ENCODE measurements around the gene SRSF3. TPM values are rescaled to one million over a fixed set of nuclear protein-coding genes. Genes with fewer than 3 reads are reported as not detected.

The SRSF3 gene
- polyA plus RNA-seq, 2 of the 4 experiments (the other 2 are of a cell fraction): 629 to 652 TPM

DNA sequence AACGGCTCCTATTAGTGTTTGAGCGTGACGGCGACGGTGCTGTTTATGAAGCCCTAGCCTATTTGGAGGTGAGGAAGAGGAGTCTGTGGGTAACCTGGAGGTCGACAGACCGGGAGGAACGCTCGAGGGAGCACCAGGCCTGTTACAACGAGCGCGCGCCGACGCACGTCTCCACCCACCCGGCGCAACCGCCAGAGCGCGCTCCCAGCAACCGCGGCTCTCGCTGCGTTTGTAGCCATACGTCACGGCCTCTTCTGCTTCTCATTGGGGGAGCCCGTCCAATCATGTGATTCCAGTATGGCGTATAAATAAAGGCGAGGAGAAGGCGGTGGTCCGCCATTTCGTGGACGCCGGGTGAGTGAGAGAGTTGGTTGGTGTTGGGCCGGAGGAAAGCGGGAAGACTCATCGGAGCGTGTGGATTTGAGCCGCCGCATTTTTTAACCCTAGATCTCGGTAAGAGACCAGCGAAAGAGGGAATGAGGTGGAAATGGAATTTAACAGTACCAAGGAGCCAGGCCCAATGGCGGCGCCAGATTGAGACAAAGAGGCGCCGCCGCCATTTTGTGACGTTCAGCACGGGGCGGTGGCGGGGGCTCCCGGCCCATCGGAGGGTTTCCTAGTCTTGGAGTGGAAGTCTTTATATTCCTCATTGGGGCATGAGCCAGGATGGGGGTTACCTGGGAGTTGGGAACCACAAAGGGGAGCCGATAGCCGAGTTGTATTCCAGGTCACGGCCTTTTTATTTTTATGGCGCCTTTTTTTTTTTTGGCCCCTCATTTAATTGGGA is at the start of gene SRSF3 (continued):
- TF ChIP-seq, protein P1, sequence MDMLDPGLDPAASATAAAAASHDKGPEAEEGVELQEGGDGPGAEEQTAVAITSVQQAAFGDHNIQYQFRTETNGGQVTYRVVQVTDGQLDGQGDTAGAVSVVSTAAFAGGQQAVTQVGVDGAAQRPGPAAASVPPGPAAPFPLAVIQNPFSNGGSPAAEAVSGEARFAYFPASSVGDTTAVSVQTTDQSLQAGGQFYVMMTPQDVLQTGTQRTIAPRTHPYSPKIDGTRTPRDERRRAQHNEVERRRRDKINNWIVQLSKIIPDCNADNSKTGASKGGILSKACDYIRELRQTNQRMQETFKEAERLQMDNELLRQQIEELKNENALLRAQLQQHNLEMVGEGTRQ (IDR thresholded peaks at IDR 0.05): peak; percentile 85
- TF ChIP-seq, protein P2, sequence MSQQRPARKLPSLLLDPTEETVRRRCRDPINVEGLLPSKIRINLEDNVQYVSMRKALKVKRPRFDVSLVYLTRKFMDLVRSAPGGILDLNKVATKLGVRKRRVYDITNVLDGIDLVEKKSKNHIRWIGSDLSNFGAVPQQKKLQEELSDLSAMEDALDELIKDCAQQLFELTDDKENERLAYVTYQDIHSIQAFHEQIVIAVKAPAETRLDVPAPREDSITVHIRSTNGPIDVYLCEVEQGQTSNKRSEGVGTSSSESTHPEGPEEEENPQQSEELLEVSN (IDR thresholded peaks at IDR 0.05; ENCODE audit: borderline replicate concordance, low read depth): peak; percentile 60; the same call in 1 of the 2 replicates
- TF ChIP-seq NPAS2 (CRISPR knock-in tag; IDR thresholded peaks at IDR 0.05; ENCODE audit: borderline replicate concordance) (no peak), RAD21 (conservative IDR thresholded peaks at IDR 0.05 in 1 of 2, IDR thresholded peaks at IDR 0.05 in 1 of 2) (peak in 1 of 2 experiments; percentile 11; a peak in 1 of 5 replicates), SMC3 (IDR thresholded peaks at IDR 0.05) (peak; percentile 16; the same call in 1 of the 3 replicates), JUNB (IDR thresholded peaks at IDR 0.05) (no peak), ZSCAN20 (CRISPR knock-in tag; IDR thresholded peaks at IDR 0.05) (no peak), HOXB13 (CRISPR knock-in tag; IDR thresholded peaks at IDR 0.05; ENCODE audit: low read depth) (no peak), POLR2AphosphoS2 (conservative IDR thresholded peaks at IDR 0.05; ENCODE audit: low read length) (0 out of 2 replicates have a peak, but pooled peaks have one; percentile 22), HEYL (CRISPR knock-in tag; IDR thresholded peaks at IDR 0.05) (no peak), MYC (IDR thresholded peaks at IDR 0.05; ENCODE audit: borderline replicate concordance, low read length) (peak; percentile 47; the same call in 1 of the 2 replicates), EHF (CRISPR knock-in tag; IDR thresholded peaks at IDR 0.05) (no peak)
- TF ChIP-seq, protein P3, sequence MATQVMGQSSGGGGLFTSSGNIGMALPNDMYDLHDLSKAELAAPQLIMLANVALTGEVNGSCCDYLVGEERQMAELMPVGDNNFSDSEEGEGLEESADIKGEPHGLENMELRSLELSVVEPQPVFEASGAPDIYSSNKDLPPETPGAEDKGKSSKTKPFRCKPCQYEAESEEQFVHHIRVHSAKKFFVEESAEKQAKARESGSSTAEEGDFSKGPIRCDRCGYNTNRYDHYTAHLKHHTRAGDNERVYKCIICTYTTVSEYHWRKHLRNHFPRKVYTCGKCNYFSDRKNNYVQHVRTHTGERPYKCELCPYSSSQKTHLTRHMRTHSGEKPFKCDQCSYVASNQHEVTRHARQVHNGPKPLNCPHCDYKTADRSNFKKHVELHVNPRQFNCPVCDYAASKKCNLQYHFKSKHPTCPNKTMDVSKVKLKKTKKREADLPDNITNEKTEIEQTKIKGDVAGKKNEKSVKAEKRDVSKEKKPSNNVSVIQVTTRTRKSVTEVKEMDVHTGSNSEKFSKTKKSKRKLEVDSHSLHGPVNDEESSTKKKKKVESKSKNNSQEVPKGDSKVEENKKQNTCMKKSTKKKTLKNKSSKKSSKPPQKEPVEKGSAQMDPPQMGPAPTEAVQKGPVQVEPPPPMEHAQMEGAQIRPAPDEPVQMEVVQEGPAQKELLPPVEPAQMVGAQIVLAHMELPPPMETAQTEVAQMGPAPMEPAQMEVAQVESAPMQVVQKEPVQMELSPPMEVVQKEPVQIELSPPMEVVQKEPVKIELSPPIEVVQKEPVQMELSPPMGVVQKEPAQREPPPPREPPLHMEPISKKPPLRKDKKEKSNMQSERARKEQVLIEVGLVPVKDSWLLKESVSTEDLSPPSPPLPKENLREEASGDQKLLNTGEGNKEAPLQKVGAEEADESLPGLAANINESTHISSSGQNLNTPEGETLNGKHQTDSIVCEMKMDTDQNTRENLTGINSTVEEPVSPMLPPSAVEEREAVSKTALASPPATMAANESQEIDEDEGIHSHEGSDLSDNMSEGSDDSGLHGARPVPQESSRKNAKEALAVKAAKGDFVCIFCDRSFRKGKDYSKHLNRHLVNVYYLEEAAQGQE (IDR thresholded peaks at IDR 0.05): peak; percentile 41; the same call in 1 of the 2 replicates
- TF ChIP-seq, protein P4, sequence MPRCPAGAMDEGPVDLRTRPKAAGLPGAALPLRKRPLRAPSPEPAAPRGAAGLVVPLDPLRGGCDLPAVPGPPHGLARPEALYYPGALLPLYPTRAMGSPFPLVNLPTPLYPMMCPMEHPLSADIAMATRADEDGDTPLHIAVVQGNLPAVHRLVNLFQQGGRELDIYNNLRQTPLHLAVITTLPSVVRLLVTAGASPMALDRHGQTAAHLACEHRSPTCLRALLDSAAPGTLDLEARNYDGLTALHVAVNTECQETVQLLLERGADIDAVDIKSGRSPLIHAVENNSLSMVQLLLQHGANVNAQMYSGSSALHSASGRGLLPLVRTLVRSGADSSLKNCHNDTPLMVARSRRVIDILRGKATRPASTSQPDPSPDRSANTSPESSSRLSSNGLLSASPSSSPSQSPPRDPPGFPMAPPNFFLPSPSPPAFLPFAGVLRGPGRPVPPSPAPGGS (IDR thresholded peaks at IDR 0.05): peak; percentile 99
- TF ChIP-seq, protein P5, sequence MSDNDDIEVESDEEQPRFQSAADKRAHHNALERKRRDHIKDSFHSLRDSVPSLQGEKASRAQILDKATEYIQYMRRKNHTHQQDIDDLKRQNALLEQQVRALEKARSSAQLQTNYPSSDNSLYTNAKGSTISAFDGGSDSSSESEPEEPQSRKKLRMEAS (IDR thresholded peaks at IDR 0.05): peak; percentile 79
- TF ChIP-seq, protein P6, sequence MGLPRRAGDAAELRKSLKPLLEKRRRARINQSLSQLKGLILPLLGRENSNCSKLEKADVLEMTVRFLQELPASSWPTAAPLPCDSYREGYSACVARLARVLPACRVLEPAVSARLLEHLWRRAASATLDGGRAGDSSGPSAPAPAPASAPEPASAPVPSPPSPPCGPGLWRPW (IDR thresholded peaks at IDR 0.05): no peak

DNA sequence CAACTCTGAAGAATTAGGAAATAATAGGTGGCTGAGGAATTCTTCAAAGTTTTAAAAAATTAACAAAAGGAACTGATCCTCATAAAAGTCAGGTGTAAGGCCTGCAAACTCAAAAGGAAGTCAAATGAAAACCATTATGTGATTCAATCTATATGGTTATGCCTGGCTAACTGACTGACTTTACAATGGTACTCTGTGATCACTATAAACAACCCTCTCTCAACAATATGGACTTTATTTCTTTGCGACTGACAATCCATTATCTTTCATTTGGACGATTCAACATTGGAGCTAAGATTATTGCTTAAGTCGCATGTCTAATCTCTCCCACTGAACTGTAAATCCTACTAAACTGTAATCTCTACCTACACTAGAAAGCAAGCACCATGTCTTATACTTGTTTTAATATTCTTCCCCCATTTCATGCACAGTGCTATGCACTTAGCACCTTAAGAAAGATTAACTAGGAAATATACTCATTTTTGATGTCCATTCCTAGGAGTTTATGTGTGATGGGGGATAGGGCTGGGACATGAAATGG is 48.3 kb upstream of the SRSF3 start:
- ATAC-seq (no peak), FAIRE-seq (no peak), DNase-seq (ENCODE audit: low read depth in 1 of 2, low spot score in 1 of 2) (no peak)
- H3K4me2 ChIP-seq: peak overlapping the region; percentile 95
- H3K4me3 ChIP-seq: peak overlapping the region; percentile 67
- ChIA-PET POLR2A (interaction anchor here (0.6 kb wide), 2 partner anchors 32 to 34 kb away, joined by 3 to 4 read pairs; no protein-coding TSS in a partner anchor), CTCF (interaction anchor here (0.6 to 1.6 kb wide), 6 partner anchors 15 to 213 kb away, joined by 3 to 8 read pairs (median 3); no protein-coding TSS in a partner anchor)
- peaks cover 31% of the 10 kb centered on the region for H3K4me1 ChIP-seq
- 18% methylated on average over 3 of the region's 3 CpGs for WGBS (ENCODE audit: missing lambda C conversion rate)
- H3K27ac ChIP-seq: peak overlapping the region; percentile 90 to 99
- no peaks in the 10 kb centered on the region for H3K9me3 ChIP-seq
- TF ChIP-seq, protein P4 (IDR thresholded peaks at IDR 0.05): no peak
- TF ChIP-seq MAZ (IDR thresholded peaks at IDR 0.05; ENCODE audit: borderline replicate concordance, low read depth, low read length) (no peak), FOXS1 (CRISPR knock-in tag; IDR thresholded peaks at IDR 0.05) (no peak), GATA3 (IDR thresholded peaks at IDR 0.05; ENCODE audit: borderline replicate concordance) (no peak), RNF2 (IDR thresholded peaks at IDR 0.05; ENCODE audit: borderline replicate concordance, low read depth) (no peak), EP300 (IDR thresholded peaks at IDR 0.05) (no peak), KDM1A (IDR thresholded peaks at IDR 0.05; ENCODE audit: low read depth) (no peak), SMC3 (IDR thresholded peaks at IDR 0.05) (no peak), HOXB5 (CRISPR knock-in tag; IDR thresholded peaks at IDR 0.05) (no peak), PHF8 (IDR thresholded peaks at IDR 0.05; ENCODE audit: borderline replicate concordance, low read depth) (no peak), TFCP2L1 (CRISPR knock-in tag; IDR thresholded peaks at IDR 0.05) (no peak)
- TF ChIP-seq, protein P7, sequence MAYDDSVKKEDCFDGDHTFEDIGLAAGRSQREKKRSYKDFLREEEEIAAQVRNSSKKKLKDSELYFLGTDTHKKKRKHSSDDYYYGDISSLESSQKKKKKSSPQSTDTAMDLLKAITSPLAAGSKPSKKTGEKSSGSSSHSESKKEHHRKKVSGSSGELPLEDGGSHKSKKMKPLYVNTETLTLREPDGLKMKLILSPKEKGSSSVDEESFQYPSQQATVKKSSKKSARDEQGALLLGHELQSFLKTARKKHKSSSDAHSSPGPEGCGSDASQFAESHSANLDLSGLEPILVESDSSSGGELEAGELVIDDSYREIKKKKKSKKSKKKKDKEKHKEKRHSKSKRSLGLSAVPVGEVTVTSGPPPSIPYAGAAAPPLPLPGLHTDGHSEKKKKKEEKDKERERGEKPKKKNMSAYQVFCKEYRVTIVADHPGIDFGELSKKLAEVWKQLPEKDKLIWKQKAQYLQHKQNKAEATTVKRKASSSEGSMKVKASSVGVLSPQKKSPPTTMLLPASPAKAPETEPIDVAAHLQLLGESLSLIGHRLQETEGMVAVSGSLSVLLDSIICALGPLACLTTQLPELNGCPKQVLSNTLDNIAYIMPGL (CRISPR knock-in tag; IDR thresholded peaks at IDR 0.05; ENCODE audit: borderline replicate concordance): no peak

Measured in A549 (cell line).